ENCODE results near the gene LY6G6F. TPM values are rescaled to one million over a fixed set of nuclear protein-coding genes. Genes with fewer than 3 reads are reported as not detected.

Gene LY6G6F
- total RNA-seq, 1 donor, result not detected

DNA sequence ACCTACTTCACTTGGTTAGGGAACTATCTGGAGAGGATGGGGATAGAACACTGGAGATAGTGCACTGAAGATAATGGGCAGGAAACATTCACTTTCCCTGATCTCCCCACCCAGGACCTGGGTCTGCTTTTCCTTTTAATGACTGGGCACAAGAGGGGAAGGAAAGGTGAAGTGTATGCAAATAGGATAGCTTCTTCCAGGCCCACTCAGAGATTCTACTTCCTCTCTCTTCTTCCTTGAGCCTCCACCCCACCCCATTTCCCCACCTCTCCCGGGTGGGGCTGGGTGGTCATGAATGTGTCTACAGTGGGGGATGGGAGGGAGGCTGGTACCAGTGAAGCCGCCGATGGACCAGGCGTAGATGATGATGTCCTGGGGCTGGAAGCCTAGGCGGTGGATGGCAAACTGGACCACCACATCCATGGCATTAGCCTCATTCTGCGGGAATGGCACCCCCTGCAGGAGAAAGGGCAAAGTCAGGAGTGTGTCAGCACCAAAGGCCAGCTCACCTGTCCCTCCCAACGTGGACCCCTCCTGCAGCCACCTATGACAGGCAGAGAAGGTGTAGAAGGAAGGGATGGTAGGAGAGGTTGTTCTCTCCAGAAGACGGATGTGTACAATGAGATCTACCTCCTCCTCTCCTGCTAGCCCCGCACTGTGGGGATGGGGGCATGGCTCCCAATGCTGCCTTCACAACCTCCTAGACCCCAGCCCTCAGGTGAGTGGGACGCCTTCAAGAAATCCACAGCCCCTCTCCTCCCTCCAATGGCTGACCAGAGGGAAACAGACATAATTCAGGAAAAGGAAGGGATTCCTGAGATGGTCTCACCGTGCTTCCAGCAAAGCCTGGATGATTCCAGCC is 17.2 kb upstream of the LY6G6F start:
- DNase-seq (ENCODE audit: low read depth), result no peak
- no peak overlapping the region for H3K4me3 ChIP-seq (ENCODE audit: low read depth, low read length)
- TF ChIP-seq, protein P1, sequence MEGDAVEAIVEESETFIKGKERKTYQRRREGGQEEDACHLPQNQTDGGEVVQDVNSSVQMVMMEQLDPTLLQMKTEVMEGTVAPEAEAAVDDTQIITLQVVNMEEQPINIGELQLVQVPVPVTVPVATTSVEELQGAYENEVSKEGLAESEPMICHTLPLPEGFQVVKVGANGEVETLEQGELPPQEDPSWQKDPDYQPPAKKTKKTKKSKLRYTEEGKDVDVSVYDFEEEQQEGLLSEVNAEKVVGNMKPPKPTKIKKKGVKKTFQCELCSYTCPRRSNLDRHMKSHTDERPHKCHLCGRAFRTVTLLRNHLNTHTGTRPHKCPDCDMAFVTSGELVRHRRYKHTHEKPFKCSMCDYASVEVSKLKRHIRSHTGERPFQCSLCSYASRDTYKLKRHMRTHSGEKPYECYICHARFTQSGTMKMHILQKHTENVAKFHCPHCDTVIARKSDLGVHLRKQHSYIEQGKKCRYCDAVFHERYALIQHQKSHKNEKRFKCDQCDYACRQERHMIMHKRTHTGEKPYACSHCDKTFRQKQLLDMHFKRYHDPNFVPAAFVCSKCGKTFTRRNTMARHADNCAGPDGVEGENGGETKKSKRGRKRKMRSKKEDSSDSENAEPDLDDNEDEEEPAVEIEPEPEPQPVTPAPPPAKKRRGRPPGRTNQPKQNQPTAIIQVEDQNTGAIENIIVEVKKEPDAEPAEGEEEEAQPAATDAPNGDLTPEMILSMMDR (IDR thresholded peaks at IDR 0.05; ENCODE audit: insufficient read depth, low read length), result peak; percentile 57

DNA sequence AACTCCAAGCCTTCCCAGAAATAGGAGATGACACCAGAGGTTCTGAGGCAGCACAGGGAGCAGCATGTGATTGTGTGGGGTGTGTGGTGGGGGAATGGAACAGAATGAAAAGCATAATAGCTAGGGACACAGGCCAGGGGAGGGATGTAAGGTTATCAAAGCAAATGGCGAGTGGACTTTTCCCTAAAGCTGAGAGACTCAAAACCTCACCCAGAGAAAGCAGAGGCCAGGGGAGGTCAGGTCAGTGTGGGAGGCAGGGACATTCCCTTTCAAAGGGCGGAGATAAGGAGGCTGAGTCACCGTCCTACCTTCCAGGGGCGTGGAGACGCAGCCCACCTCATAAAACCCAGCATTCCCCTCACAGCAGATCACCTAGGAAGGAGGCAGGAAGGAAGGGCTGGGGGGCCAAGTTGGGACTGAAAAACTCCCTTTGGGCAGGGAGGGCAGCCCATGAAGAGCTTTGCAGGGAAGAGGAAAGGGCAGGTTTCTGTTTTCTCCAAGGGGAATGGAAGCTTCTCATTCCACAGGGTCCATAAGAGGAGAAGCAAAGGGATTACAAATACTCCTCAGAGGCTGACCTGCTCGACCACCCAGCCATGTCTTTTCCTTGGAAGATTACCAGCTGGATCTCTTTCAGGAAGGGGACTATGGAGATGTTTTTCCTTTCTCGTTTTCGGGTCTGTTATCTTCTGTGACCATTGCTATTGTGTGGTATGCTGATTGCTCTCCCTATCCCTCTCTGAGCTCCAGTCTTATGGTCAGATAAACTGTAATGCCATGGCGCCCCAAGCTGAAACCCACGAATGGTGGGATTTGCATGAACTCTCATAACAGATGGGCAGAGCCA is 16.2 kb upstream of the LY6G6F start:
- H3K4me3 ChIP-seq (ENCODE audit: low read depth, low read length), result no peak overlapping the region
- DNase-seq (ENCODE audit: low read depth), result no peak
- TF ChIP-seq, protein P1 (IDR thresholded peaks at IDR 0.05; ENCODE audit: insufficient read depth, low read length), result no peak

DNA sequence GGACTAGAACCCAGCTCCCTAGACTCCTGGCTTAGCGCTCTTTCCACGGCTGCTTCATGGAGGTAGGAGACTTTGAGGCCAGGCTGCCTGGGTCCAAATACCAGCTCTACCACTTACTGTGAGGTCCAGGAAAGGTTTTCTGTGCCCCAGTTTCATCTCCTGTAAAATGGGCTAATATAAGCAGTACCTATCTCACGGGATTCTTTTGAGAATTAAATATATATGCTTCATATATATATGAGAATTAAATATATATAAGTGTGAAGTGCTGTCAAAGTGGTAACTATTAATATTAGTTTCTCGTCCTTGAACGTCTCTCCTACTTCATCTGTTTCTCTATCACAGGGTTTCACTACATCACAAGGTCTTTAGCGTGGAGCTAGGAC is 15.6 kb upstream of the LY6G6F start:
- DNase-seq (ENCODE audit: low read depth), result no peak
- H3K4me3 ChIP-seq (ENCODE audit: low read depth, low read length), result no peak overlapping the region
- TF ChIP-seq, protein P1 (IDR thresholded peaks at IDR 0.05; ENCODE audit: insufficient read depth, low read length), result no peak

DNA sequence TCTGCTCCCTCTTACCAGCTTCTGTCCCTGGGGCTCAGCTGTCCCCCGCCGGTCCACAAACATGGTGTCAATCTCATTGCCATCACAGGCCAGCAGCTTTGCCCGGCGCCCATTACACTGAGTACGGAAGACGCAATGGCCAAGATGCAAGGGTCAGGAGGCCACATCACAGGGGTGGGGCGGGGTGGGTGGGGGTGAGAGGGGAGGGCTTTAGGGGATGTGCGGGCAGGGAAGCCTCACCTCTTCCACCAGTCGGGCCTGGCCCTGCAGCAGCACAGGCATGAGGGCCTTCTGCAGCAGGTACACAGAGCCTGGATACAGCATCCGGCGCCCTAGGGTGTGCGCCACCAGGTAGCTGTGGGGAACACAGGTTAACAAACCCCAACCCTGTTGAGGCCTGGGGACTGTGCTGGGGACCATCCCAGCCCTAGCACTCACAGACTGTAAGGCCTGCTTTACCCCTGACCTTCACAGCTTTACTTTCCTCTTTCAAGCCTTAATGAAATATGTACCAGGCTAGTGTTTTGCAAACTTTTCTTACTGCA is 15.0 kb upstream of the LY6G6F start:
- TF ChIP-seq, protein P1 (IDR thresholded peaks at IDR 0.05; ENCODE audit: insufficient read depth, low read length), result no peak
- no peak for DNase-seq (ENCODE audit: low read depth)
- H3K4me3 ChIP-seq (ENCODE audit: low read depth, low read length), result no peak overlapping the region

DNA sequence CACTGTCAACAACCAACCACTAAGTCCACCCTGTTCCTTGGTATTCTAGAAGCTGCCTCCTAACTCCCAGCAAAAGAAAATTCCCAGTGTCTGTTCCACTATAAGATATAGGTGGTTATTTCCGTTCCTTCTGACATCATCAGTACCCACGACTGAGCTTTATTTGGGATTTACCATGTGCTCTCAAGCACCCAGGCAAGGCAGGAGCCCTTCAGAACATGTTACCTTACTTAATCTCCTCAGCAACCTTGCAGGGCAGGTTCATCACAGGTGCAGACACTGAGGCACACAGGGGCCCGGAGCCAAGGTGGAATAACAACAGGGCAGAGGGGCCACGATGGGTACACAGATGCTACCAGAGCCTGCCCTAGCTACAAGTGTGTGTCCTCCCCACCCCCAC is 14.3 kb upstream of the LY6G6F start:
- TF ChIP-seq, protein P1 (IDR thresholded peaks at IDR 0.05; ENCODE audit: insufficient read depth, low read length), result no peak
- no peak for DNase-seq (ENCODE audit: low read depth)
- H3K4me3 ChIP-seq (ENCODE audit: low read depth, low read length), result no peak overlapping the region

DNA sequence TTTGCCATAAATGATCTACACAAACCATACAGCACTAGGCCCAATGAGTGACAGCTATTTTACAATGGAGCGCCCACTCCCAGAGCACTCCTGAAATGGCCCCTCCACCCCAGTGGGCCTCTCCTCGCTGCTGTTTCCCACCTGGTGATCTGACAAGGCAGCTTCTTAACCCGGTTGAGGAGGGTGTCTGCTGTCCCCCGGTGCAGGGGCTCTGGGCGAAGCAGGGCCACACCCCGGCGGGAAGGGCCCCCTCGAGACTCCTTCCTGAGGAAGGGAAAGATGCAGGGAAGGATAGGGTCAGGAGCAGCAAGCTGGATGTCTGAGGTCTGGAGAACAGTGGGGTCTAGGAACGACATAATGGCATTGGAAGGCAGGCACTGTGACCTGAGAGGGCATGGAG is 13.8 kb upstream of the LY6G6F start:
- TF ChIP-seq, protein P1 (IDR thresholded peaks at IDR 0.05; ENCODE audit: insufficient read depth, low read length), result no peak
- DNase-seq (ENCODE audit: low read depth), result no peak
- no peak overlapping the region for H3K4me3 ChIP-seq (ENCODE audit: low read depth, low read length)

All from fibroblast of the aortic adventitia (primary cell).